A549 treated with AZD2906 at 1 μM for 4 hours (cell line): ENCODE results near the gene PACSIN3. TPM values are rescaled to one million over a fixed set of nuclear protein-coding genes. Genes with fewer than 3 reads are reported as not detected.

ENCODE experiments used
- total RNA-seq: library from RNA; stranded (reverse); fragments of 200-300 nt; extraction: Qiagen RNA extraction; gene quantifications from 5 replicates; pipeline ENCODE4 v1.2.3, GENCODE V29; 2022

Gene PACSIN3
- total RNA-seq: 23.1 to 28.2 TPM (median 26.6 TPM) in 5 replicates

DNA sequence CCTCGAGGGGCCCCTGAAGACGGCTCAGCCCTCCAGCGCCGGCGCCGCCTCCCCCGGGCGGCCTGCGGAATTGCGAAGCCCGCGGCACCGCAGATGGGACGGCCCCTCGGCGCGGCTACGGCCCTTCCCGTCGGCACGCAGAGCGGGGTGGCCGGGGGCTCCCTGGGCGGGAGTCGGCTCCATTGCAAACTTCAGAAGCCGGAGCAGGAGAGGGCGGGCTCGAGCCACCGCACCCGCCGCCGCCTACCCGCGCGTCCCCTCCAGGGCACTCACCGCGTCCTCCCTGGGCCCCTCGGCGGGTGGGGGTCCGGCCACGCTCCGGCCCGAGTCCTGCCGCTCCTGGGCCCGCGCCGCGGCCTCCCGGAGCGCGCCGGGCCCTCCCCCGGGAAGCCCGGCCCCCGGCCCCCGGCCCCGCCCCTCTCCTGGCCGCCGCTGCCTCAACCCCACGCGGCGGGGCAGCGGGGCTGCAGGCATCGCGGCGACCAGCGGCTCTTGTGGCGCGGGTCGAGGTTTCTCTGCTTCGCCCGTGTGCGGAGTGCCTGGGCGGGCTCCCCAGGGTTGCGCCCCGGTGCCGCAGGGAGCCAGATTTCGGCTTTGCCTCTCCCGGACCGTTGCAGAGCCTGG is at the start of gene PACSIN3:
PACSIN3 (minus strand) TSS at position 359 of the 624 bp plus-strand sequence. CDS start 3,707 bp downstream, outside the sequence.

DNA sequence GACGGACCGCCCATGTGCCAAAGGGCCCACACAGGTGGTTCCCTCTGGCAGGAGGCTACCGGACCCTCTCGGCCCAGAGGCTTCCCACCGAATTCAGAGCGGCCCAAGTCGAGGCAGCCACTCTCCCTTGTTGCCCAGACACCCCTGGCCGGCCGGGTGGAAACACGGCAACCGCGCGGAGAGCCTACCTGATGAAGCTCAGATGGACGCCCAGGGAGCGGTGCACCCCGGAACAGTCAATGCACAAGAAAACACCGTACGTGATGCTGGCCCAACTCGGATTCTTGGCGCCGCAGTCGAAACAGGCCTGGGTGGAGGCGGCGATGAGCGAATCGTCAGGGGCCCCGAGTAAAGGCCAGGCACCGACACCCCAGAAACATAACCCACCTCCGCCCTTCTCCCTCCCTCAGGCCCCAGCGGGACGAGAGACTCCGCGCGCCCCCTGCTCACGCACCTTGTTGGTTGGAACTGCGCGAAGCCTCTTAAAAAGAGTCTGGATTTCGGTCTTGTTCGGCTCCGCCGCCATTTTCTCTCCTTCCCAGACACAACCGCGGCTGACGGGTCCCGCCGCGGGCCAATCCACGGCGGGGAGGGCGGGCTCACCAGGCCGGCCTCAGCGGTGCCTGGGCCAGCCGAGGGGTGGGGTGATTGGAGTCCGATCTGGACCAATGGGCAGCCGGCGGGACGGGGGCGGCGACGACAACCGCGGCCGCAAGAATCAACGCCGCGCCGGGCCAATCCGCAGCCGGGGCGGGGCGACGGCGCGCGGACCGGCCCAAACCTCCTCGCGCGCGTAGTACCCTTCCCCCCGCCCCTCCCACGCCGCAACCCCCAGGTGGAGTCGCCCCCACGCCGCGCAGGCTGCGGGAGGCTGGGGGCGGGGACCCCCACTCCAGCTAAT is 9.7 kb downstream of the PACSIN3 start, which contains the start of gene ARFGAP2:
ARFGAP2 (minus strand) TSS at position 552 of the 901 bp plus-strand sequence; CDS start at position 526, 26 bp downstream.

Other genes with a start within 250 kb of the PACSIN3 start
- gene CSTPP1, start 249.7 kb downstream of the PACSIN3 start, total RNA-seq: 27.9 to 34.9 TPM (median 29.9 TPM) in 5 replicates
- 26.9 to 39.5 TPM (median 28.3 TPM) in 5 replicates for gene ARFGAP2, start 9.6 kb downstream of the PACSIN3 start, total RNA-seq
- gene DDB2, start 28.5 kb upstream of the PACSIN3 start, total RNA-seq: 74.3 to 85.9 TPM (median 78.0 TPM) in 5 replicates
- 20.4 to 30.1 TPM (median 22.1 TPM) in 5 replicates for gene ACP2, start 62.4 kb upstream of the PACSIN3 start, total RNA-seq
- gene NR1H3, start 71.6 kb upstream of the PACSIN3 start, total RNA-seq: 8.4 to 13.2 TPM (median 9.6 TPM) in 5 replicates
- gene MADD, start 83.7 kb upstream of the PACSIN3 start, total RNA-seq: 18.5 to 20.9 TPM (median 20.4 TPM) in 5 replicates
- gene MYBPC3, start 166.3 kb upstream of the PACSIN3 start, total RNA-seq: 0.05 to 0.10 TPM (median 0.07 TPM) in 5 replicates
- gene SPI1, start 192.1 kb upstream of the PACSIN3 start, total RNA-seq: 0.10 TPM in 1 of 5 replicates, not detected in the others
- 49.1 to 60.5 TPM (median 54.0 TPM) in 5 replicates for gene SLC39A13, start 222.2 kb upstream of the PACSIN3 start, total RNA-seq
- 184 to 254 TPM (median 192 TPM) in 5 replicates for gene PSMC3, start 240.0 kb upstream of the PACSIN3 start, total RNA-seq